Tibial artery (tissue), 4 donors: ENCODE results near the gene MON1B.

Experiments
- DNase-seq, 2 donors: peaks; one replicate each; pipeline ENCODE4 v3.0.0-alpha.2; 2019
- H3K27ac ChIP-seq, 2 donors: fragments of 200-600 bp; sonication (generic) in 1 of 2; 1 replicate in 1 of 2; 2 replicates in 1 of 2; pipeline ENCODE4 v1.5.1; 2018 to 2019; ENCODE audit warnings: mild to moderate bottlenecking in 1 of 2
- H3K27me3 ChIP-seq, 2 donors: fragments of 200-600 bp; sonication (generic) in 1 of 2; one replicate each; pipeline versions ENCODE4 v1.5.1 to v1.6.0; 2016 to 2019
- H3K36me3 ChIP-seq, 3 donors: fragments of 200-600 bp; sonication (generic) in 2 of 3; one replicate each; pipeline ENCODE4 v1.5.1; 2016 to 2019; ENCODE audit warnings: mild to moderate bottlenecking in 2 of 3
- H3K4me1 ChIP-seq, 4 donors: fragments of 200-600 bp; sonication (generic) in 2 of 4; 1 replicate in 3 of 4; 2 replicates in 1 of 4; pipeline ENCODE4 v1.5.1; 2016 to 2019
- H3K4me3 ChIP-seq, 2 donors: fragments of 200-600 bp; sonication (generic) in 1 of 2; 1 replicate in 1 of 2; 2 replicates in 1 of 2; pipeline ENCODE4 v1.5.1; 2018 to 2019; ENCODE audit warnings: mild to moderate bottlenecking in 2 of 2
- H3K9me3 ChIP-seq, 3 donors: fragments of 200-600 bp; sonication (generic) in 1 of 3; one replicate each; pipeline ENCODE4 v1.5.1; 2016 to 2019
- CTCF ChIP-seq, 2 experiments: fragments of 200-600 bp in 1 of 2; fragments of 450-650 bp in 1 of 2; IDR thresholded peaks; one replicate each; pipeline ENCODE4 v1.5.1; 2017 to 2019; ENCODE audit warnings: antibody characterized with exemption in 2 of 2, mild to moderate bottlenecking in 1 of 2, moderate library complexity in 1 of 2
- intact Hi-C: fragments of 100-400 bp; cut with DNase I; formaldehyde crosslinking; loops from one replicate; pipeline ENCODE4 v1.15.0; 2023; ENCODE audit warnings: low total_unique reads

The MON1B gene

GRCh38 chr16:77223184-77223583 is 32.2 kb downstream of the MON1B start:
- H3K27ac ChIP-seq, result no peak overlapping the region
- no peaks in the 10 kb centered on the region for H3K9me3 ChIP-seq
- no peak for TF ChIP-seq CTCF (IDR thresholded peaks at IDR 0.05)
- no peaks in the 10 kb centered on the region for H3K27me3 ChIP-seq
- H3K36me3 ChIP-seq, result no peaks in the 10 kb centered on the region
- intact Hi-C loops, result no loop called here
- no peak overlapping the region for H3K4me3 ChIP-seq
- DNase-seq, result no peak
- H3K4me1 ChIP-seq, result peaks cover 0 to 4% (median 0%) of the 10 kb centered on the region in 4 donors

GRCh38 chr16:77225182-77225581 is 34.2 kb downstream of the MON1B start:
- Histone ChIP-seq H3K9me3 (no peaks in the 10 kb centered on the region), H3K27me3 (no peaks in the 10 kb centered on the region), H3K4me1 (peaks cover 0 to 4% (median 0%) of the 10 kb centered on the region in 4 donors), H3K36me3 (no peaks in the 10 kb centered on the region), H3K4me3 (no peak overlapping the region), H3K27ac (no peak overlapping the region)
- intact Hi-C loops, result no loop called here
- DNase-seq, result no peak
- no peak for TF ChIP-seq CTCF (IDR thresholded peaks at IDR 0.05)

GRCh38 chr16:77227745-77228144 is 36.8 kb downstream of the MON1B start:
- Histone ChIP-seq H3K27me3 (peaks cover 0 to 2% of the 10 kb centered on the region in 2 donors), H3K4me1 (peaks cover 0 to 4% (median 0%) of the 10 kb centered on the region in 4 donors), H3K27ac (no peak overlapping the region), H3K36me3 (no peaks in the 10 kb centered on the region), H3K9me3 (no peaks in the 10 kb centered on the region), H3K4me3 (no peak overlapping the region)
- no peak for TF ChIP-seq CTCF (IDR thresholded peaks at IDR 0.05)
- intact Hi-C loops, result no loop called here
- no peak for DNase-seq

GRCh38 chr16:77231047-77231446 is 40.1 kb downstream of the MON1B start:
- no peak for DNase-seq
- no peaks in the 10 kb centered on the region for H3K36me3 ChIP-seq
- H3K4me3 ChIP-seq, result no peak overlapping the region
- no peak for TF ChIP-seq CTCF (IDR thresholded peaks at IDR 0.05)
- no peaks in the 10 kb centered on the region for H3K9me3 ChIP-seq
- H3K4me1 ChIP-seq, result no peaks in the 10 kb centered on the region
- no peak overlapping the region for H3K27ac ChIP-seq
- intact Hi-C loops, result loop anchor here (10.0 kb wide), 1 partner anchor 434 kb away; no protein-coding TSS in a partner anchor
- peaks cover 0 to 14% of the 10 kb centered on the region in 2 donors for H3K27me3 ChIP-seq

- Histone ChIP-seq H3K9me3 (no peaks in the 10 kb centered on the region), H3K4me1 (no peaks in the 10 kb centered on the region), H3K36me3 (no peaks in the 10 kb centered on the region), H3K27ac (no peak overlapping the region), H3K27me3 (peaks cover 0 to 14% of the 10 kb centered on the region in 2 donors), H3K4me3 (no peak overlapping the region)
- TF ChIP-seq CTCF (IDR thresholded peaks at IDR 0.05), result no peak
- intact Hi-C loops, result loop anchor here (10.0 kb wide), 1 partner anchor 431 kb away; no protein-coding TSS in a partner anchor
- DNase-seq, result no peak
Observed at GRCh38 chr16:77233799-77234519, 43.0 kb downstream of the MON1B start.
